Activated CD8-positive, alpha-beta memory T cell treated with anti-CD3 and anti-CD28 coated beads for 1 hour (primary cell): ENCODE data around the gene RETNLB.

Source experiments
- DNase-seq, 2 donors: peaks; one replicate each; pipeline ENCODE4 v3.0.0-alpha.2; 2020; ENCODE audit warnings: low read depth in 1 of 2; ENCODE audit errors: extremely low read depth in 1 of 2

The RETNLB gene

DNA sequence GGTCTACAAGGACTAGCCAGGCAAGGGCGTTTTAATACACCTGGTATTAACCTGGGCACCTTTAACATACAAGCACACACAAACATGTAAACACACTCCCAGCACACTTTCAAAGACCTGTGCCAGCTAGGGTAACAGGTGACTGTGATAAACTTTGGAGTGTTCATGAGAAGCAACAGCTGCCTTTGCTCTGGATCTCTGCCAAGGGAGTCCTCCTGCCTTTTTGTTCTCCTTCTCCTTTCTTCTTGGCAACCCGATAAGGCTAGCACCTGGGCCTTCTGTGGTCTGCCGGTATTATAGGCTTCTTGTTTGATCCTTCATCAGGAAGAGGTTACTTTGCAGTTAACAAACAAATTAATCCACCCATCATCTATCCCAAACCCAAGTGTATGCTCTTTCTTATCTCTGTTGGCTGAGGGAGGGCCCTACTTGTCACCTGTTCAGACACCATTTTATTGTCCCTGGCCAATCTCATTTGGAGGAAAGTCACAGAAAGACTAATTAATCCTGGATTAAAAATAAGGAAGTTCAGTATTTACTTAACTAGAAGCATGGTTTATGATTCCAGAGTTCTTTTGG lies at the start of gene RETNLB:
RETNLB (minus strand) TSS at position 7 of the 579 bp plus-strand sequence. CDS start 225 bp downstream, outside the sequence.
- no peak for DNase-seq

DNA sequence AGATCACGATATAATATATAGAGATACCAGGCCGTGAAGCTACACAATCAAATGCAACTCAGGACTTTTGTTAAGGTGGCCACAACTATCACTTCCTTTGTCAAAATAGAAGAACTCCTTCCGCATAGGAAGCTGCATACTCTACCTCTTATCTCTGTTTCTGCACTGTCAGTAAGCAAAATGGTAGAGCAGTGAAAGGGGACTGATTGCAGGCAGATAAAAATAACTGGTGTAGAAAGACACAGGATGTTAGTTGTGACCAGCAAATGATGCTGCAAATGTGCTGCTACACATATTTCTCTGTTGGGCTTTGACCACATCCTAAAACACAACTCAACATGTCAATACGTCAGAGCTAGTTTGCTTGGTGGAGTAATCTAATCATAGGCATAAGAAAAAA lies 49.1 kb upstream of the RETNLB start:
- no peak for DNase-seq

GRCh38 chr3:108804966-108805365 lies 47.8 kb upstream of the RETNLB start:
- no peak for DNase-seq

- no peak for DNase-seq
Observed at GRCh38 chr3:108804437-108804836, 47.2 kb upstream of the RETNLB start.

- DNase-seq, result no peak
Observed at GRCh38 chr3:108791473-108791872, 34.3 kb upstream of the RETNLB start.

DNA sequence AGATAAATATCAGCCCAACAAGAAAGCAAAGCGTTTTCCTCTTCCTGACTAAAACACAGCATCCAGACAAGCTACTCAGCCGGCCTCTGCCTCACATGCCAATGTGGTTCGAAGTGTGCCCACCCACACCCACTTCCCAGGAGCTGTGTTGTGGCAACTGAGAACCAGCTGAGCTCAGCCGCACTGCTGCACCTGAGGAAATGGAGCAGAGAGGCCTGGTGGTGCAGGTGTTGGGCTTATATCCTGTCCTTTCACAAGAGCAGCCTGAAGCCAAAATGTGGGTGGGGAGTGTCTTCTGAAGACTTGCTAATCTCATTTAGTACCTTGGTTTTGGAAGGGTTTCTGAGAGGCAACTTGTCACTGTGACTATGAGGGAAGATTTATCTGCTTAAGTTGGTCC lies 23.0 kb upstream of the RETNLB start:
- peak in 1 of 2 donors; percentile 1 for DNase-seq

DNA sequence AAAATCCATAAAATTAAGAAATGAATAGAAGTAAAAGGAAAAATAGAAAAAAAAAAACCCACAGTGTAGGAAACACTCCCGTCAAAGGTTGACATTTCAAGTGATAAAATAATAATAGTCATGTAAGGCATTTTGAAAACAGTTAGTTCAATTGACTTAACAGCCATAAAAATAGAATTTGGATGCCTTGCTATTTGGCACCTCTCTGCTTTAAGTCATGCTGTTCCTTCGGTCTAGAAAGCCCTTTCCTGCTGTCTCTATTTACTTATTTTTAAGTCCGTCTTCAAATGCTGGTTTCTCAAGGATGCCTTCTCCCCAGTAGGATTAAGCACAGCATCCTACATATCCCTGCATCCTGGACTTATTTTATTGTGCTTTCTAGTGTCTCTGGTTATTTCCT lies 22.3 kb upstream of the RETNLB start:
- DNase-seq, result no peak

DNA sequence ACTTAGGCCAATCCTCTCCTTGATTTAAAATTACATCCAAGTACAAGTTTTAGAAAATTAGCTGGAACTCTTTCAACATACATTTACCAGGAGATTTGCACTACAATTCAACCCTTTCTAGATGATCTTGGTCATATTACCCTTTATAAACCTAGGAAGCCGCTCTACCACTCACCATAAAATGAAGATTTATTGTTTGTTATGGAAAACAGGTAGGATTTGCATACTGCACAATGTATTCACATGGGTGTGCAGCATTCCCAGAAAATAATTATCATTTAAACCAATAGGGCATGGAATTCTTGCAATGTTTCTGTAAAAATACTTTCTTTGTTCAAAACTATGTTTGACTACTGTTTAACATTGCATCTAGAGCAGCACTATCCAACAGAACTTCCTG lies 18.4 kb upstream of the RETNLB start:
- DNase-seq, result no peak

DNA sequence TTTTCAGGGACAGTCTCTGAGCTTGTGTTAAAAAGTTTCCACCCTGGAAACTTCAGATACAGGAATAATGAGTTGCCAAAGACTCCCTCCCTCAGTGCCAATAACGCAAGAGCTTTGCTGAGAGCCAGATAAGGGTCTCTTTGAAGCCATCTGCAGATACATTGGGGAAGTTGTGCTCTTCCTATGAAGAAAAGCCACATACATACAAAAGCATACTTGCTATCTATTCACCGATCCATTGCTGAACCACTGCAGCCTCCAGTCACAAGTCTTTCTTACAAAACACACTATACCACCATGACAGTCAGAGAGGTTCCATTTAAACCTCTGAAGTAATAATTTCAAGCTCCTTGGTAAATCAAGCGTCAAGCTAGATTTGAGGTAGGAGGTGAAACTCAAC lies 10.0 kb upstream of the RETNLB start:
- DNase-seq, result no peak

GRCh38 chr3:108755686-108756085 lies 1.5 kb downstream of the RETNLB start:
- DNase-seq, result no peak

- DNase-seq, result no peak
Observed at GRCh38 chr3:108744762-108745161, 12.4 kb downstream of the RETNLB start.

- no peak for DNase-seq
Observed at GRCh38 chr3:108742929-108743328, 14.3 kb downstream of the RETNLB start.

DNA sequence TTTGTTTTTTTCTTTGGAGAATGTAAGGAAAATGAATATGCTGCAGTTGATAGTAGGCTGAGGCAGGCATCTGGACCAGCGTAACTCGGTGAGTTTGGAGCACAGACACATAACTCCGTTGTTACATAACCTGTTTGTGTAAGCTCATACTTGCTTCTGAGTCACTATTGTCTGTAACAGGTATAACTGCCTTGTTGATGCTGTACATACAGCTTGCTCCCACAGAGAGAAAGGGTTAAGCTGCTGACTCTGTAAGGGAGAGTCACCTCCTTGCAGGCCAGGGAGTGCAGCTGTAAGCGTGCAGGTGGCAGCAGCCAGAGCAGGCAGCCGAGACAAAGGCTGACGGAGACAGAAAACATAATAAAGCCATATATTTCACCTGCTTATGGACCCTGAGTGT lies 20.4 kb downstream of the RETNLB start:
- DNase-seq, result no peak

DNA sequence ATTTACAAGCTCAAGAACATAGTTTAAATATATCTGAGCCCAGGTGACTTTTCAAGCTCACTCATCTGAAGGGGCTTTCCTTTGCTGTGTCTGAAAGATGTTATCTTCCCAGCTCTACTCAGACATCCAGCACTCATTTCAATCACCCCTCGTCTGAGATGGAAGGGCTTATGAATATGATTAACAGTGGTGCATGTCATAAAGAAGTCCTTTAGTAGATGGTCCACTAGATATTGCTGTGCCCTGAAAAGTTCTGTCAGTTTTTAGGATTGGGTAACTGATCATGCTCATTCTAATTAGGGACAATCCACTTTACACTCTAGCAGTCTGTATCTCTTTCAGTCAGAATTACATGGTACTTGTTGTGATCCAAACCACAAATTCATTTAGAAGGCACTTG lies 28.3 kb downstream of the RETNLB start:
- no peak for DNase-seq

GRCh38 chr3:108728105-108728504 lies 29.1 kb downstream of the RETNLB start:
- no peak for DNase-seq

- DNase-seq, result no peak
Observed at GRCh38 chr3:108724101-108724500, 33.1 kb downstream of the RETNLB start.

DNA sequence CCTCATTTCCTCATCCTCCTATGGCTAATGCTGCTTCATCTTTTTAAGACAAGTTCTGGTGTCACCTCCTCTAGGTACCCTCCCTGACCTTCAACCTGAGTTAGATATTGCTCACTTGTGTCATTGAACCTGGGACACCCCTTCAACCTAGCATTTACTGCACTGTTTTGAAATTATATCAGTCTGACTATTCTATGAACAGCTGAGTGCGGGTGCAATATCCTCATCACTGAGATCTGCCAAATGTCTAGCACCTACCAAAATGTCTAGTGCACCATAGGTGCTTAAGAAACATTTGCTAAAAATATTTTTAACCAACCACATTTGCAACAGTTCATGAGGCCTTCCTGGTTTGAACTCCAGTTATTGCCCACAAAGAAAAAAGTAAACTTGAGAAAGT lies 34.5 kb downstream of the RETNLB start:
- DNase-seq, result no peak

- no peak for DNase-seq
Observed at GRCh38 chr3:108719178-108719806, 37.9 kb downstream of the RETNLB start.

DNA sequence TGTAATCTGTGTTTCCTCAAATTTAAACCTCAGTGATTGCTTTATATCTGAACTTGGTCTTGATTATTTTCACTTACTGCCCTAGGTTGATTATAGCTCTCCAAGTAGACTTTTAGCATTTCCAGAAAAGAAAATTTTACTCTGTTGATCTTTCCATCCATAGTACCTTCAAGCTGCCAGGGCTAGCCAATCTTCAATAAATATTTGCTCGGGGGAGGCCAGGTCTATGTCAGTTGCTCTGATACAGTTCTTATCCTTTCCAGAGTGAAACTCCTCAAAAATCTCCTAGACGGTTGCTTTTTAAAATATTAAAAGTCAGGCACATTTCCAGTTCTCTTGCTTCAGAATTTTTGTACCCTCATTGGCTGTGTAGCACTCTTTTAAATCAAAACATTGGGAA lies 38.8 kb downstream of the RETNLB start:
- no peak for DNase-seq

- DNase-seq, result no peak
Observed at GRCh38 chr3:108713816-108714215, 43.4 kb downstream of the RETNLB start.

GRCh38 chr3:108713009-108713516 lies 44.1 kb downstream of the RETNLB start:
- DNase-seq, result no peak
